ENCODE data around the gene TIAM2.
"Not testable (repeated sequence)": the region's sequence is repeated elsewhere in the genome, so short reads cannot be mapped to it uniquely, and the experiment has no call there.

Gene TIAM2

GRCh38 chr6:155212616-155213380 lies 217.7 kb downstream of the TIAM2 start:
- no peak for DNase-seq

GRCh38 chr6:155213611-155214372 lies 218.7 kb downstream of the TIAM2 start:
- DNase-seq = no peak

- DNase-seq = no peak
Observed at GRCh38 chr6:155215906-155216305, 220.8 kb downstream of the TIAM2 start.

GRCh38 chr6:155216312-155217046 lies 221.4 kb downstream of the TIAM2 start:
- no peak for DNase-seq

- DNase-seq = not testable (repeated sequence)
Observed at GRCh38 chr6:155218711-155219110, 223.6 kb downstream of the TIAM2 start.

GRCh38 chr6:155219299-155219698 lies 224.2 kb downstream of the TIAM2 start:
- no peak for DNase-seq

- DNase-seq = no peak
Observed at GRCh38 chr6:155219858-155220301, 224.8 kb downstream of the TIAM2 start.

GRCh38 chr6:155221086-155221485 lies 226.0 kb downstream of the TIAM2 start:
- DNase-seq = no peak

- DNase-seq = no peak
Observed at GRCh38 chr6:155222506-155222905, 227.4 kb downstream of the TIAM2 start.

GRCh38 chr6:155223646-155224451 lies 228.7 kb downstream of the TIAM2 start:
- no peak for DNase-seq

- DNase-seq = no peak
Observed at GRCh38 chr6:155224618-155225017, 229.5 kb downstream of the TIAM2 start.

- DNase-seq = no peak
Observed at GRCh38 chr6:155227046-155227445, 231.9 kb downstream of the TIAM2 start.

- DNase-seq = no peak
Observed at GRCh38 chr6:155228546-155229166, 233.5 kb downstream of the TIAM2 start.

GRCh38 chr6:155230975-155231374 lies 235.9 kb downstream of the TIAM2 start:
- not testable (repeated sequence) for DNase-seq

- no peak for DNase-seq
Observed at GRCh38 chr6:155232848-155233247, 237.7 kb downstream of the TIAM2 start.

- no peak for DNase-seq
Observed at GRCh38 chr6:155234167-155234566, 239.1 kb downstream of the TIAM2 start.

GRCh38 chr6:155234687-155235086 lies 239.6 kb downstream of the TIAM2 start:
- DNase-seq = no peak

- no peak for DNase-seq
Observed at GRCh38 chr6:155235087-155235486, 240.0 kb downstream of the TIAM2 start.

GRCh38 chr6:155237613-155238012 lies 242.5 kb downstream of the TIAM2 start:
- no peak for DNase-seq

GRCh38 chr6:155240905-155241600 lies 245.9 kb downstream of the TIAM2 start:
- DNase-seq = no peak

- DNase-seq = no peak
Observed at GRCh38 chr6:155241966-155242365, 246.9 kb downstream of the TIAM2 start.
